ENCODE data around the gene RTN3.
A peak's percentile ranks its signal among the peaks of the same experiment; 100 is the strongest.

RTN3 gene

DNA sequence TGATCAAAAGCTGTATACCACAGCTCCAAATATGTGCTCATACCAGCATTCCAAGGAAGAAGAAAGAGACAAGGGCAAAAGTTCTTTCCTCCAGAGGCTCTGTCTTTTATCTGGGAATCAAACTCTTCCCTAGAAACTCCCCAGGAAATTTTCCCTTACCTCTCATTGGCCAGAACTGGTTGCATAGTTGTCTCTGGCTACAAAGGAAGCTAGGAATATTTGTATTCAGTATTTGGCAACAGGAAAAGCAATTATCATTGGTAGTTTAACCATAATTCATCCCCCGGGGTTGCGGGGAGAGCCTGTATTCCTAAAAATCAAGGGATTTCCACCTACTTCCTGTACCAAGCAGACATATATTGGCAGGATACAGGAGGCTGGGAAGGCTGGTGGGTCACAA is 97.7 kb downstream of the RTN3 start:
- TF ChIP-seq, protein P1, sequence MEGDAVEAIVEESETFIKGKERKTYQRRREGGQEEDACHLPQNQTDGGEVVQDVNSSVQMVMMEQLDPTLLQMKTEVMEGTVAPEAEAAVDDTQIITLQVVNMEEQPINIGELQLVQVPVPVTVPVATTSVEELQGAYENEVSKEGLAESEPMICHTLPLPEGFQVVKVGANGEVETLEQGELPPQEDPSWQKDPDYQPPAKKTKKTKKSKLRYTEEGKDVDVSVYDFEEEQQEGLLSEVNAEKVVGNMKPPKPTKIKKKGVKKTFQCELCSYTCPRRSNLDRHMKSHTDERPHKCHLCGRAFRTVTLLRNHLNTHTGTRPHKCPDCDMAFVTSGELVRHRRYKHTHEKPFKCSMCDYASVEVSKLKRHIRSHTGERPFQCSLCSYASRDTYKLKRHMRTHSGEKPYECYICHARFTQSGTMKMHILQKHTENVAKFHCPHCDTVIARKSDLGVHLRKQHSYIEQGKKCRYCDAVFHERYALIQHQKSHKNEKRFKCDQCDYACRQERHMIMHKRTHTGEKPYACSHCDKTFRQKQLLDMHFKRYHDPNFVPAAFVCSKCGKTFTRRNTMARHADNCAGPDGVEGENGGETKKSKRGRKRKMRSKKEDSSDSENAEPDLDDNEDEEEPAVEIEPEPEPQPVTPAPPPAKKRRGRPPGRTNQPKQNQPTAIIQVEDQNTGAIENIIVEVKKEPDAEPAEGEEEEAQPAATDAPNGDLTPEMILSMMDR (IDR thresholded peaks at IDR 0.05) = no peak
- Mint-ChIP-seq H3K9me3 (peaks cover 5% of the 10 kb centered on the region), H3K36me3 (ENCODE audit: low read depth) (no peaks in the 10 kb centered on the region), H3K27me3 (ENCODE audit: low read depth, poor library complexity) (peaks cover 48% of the 10 kb centered on the region), H3K4me1 (peaks cover 6% of the 10 kb centered on the region), H3K4me3 (no peak overlapping the region), H3K27ac (no peak overlapping the region)
- no peak for DNase-seq

DNA sequence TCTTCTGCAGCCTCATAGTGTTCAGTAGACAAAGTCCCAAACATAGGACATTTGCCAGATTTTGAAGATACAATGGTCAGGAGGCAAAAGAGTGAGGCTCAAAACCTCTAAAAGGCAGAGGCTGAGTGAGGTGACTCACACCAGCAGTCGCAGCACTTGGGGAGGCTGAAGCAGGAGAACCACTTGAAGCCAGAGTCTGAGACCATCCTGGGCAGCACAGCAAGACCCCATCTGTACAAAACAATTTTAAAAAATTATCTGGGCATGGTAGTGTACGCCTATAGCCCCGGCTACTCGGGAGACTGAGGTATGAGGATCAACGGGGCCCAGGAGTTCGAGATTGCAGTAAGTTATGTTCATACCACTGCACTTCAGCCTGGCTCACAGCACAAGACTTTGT is 101.4 kb downstream of the RTN3 start:
- Mint-ChIP-seq H3K27me3 (ENCODE audit: low read depth, poor library complexity) (peaks cover 26% of the 10 kb centered on the region), H3K4me1 (peaks cover 23% of the 10 kb centered on the region), H3K36me3 (ENCODE audit: low read depth) (no peaks in the 10 kb centered on the region), H3K4me3 (no peak overlapping the region), H3K9me3 (no peaks in the 10 kb centered on the region), H3K27ac (no peak overlapping the region)
- no peak for DNase-seq
- TF ChIP-seq, protein P1 (IDR thresholded peaks at IDR 0.05) = no peak

DNA sequence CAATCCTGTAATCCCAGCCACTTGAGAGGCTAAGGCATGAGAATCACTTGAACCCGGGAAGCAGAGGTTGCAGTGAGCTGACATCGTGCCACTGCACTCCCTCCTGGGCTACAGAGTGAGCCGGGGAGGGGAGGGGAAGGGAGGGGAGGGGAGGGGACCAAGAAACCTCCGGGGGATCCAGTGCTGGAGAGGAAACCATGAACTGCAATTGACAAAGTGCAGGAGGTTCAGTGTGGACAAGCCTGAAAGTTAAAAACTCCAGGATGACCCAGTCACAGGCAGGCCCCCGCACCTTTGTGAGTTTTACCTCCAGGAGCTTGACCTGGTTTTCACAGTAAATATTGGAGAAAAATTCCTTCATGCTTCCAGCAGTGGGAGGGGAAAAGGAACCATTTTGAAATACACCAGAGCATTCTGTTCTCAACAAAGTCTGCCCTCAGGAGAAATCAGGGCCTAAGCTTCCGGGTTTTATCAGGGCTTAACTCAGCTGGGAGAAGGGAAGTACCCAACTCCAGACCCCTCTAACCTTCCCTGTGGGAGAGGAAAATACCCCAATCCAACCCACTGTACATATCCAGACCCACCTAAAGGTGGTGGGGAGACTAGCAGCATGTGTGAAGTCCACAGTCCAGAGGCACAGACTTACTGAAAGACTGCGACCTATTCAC is 102.8 kb downstream of the RTN3 start:
- Mint-ChIP-seq H3K36me3 (ENCODE audit: low read depth) (no peaks in the 10 kb centered on the region), H3K9me3 (no peaks in the 10 kb centered on the region), H3K4me3 (no peak overlapping the region), H3K27ac (no peak overlapping the region), H3K27me3 (ENCODE audit: low read depth, poor library complexity) (peaks cover 13% of the 10 kb centered on the region), H3K4me1 (peaks cover 18% of the 10 kb centered on the region)
- TF ChIP-seq, protein P1 (IDR thresholded peaks at IDR 0.05) = no peak
- DNase-seq = peak; percentile 7

DNA sequence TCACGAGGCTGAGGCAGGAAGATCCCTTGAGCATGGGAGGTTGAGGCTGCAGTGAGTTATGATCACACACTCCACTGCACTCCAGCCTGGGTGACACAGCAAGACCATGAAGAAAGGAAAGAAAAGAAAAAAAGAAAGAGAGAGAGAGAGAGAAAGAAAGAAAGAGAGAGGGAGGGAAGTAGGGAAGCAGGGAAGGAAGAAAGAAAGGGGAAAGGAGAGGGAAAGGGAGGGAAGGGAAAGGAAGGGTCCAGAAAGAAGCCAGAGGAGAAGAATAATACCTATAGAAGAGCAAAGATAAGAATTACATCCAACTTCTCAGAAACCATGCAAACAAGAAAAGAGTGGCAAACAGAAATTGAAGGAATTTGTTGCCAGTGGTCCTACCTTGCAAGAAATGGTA is 104.5 kb downstream of the RTN3 start:
- Mint-ChIP-seq H3K27ac (no peak overlapping the region), H3K27me3 (ENCODE audit: low read depth, poor library complexity) (peaks cover 8% of the 10 kb centered on the region), H3K9me3 (peaks cover 7% of the 10 kb centered on the region), H3K36me3 (ENCODE audit: low read depth) (no peaks in the 10 kb centered on the region), H3K4me1 (peaks cover 18% of the 10 kb centered on the region), H3K4me3 (no peak overlapping the region)
- DNase-seq = no peak
- TF ChIP-seq, protein P1 (IDR thresholded peaks at IDR 0.05) = no peak

DNA sequence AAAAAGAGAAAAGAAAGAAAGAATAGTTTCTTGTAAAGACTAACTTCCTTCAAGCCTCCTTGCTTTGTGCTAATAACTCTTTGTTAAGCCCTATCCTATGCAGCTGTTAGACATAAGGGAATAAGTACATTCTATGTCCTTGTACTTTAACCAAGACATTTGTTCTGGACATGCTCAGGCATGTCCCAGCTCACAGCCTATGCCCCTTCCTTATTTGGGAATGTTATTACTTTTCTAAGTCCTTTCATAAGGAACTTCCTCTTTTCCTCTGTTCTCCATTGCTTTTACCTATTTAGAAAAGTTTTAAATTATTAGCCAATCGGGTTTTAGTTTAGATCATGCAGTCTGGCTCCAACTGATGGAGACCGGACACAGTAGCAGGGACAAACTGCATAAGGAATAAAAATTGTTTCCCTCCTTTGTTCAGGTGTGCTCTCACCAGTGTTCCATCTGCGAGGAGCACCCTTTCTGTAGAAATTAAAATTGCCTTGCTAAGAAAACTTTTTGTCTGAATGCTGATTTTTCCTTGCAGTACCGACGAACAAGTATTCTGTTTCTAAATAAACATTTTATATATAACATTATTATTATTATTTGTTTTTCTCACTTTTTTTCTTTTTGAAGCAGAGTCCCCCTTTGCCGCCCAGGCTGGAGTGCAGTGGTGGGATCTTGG is 110.3 kb downstream of the RTN3 start:
- no peak overlapping the region for H3K4me3 Mint-ChIP-seq
- no peak for DNase-seq
- H3K27ac Mint-ChIP-seq = no peak overlapping the region
- H3K27me3 Mint-ChIP-seq (ENCODE audit: low read depth, poor library complexity) = peaks cover 8% of the 10 kb centered on the region
- H3K36me3 Mint-ChIP-seq (ENCODE audit: low read depth) = no peaks in the 10 kb centered on the region
- TF ChIP-seq, protein P1 (IDR thresholded peaks at IDR 0.05) = no peak
- H3K9me3 Mint-ChIP-seq = peaks cover 31% of the 10 kb centered on the region
- H3K4me1 Mint-ChIP-seq = peaks cover 5% of the 10 kb centered on the region

DNA sequence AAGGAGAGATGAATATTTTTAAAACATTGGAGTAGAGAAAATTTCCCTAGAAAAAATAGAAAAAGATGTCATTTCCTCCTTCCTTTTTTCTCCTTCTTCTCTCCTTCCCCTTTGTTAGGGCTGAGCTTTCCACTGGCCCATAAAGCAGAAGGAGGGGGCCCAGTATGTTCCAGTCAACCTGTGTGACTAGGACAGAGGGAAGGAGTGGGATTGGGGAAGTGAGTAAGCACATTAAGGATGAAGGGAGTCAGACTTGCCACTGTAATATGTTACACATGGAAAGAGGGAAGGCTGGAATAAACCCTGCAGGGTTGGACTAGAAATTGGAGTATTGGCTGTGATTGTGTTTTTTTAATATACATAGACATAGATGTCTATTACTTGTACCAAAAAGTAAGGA is 111.9 kb downstream of the RTN3 start:
- Mint-ChIP-seq H3K36me3 (ENCODE audit: low read depth) (no peaks in the 10 kb centered on the region), H3K9me3 (peaks cover 38% of the 10 kb centered on the region), H3K27me3 (ENCODE audit: low read depth, poor library complexity) (peaks cover 8% of the 10 kb centered on the region), H3K27ac (peak overlapping the region; percentile 47), H3K4me3 (no peak overlapping the region), H3K4me1 (peaks cover 5% of the 10 kb centered on the region)
- no peak for DNase-seq
- TF ChIP-seq, protein P1 (IDR thresholded peaks at IDR 0.05) = no peak
